NCI-H446 (cell line): ENCODE measurements around the gene LMO7.
"Not testable (repeated sequence)": the region's sequence is repeated elsewhere in the genome, so short reads cannot be mapped to it uniquely, and the experiment has no call there.

Source experiments
- DNase-seq, 2 experiments: peaks; one replicate each; lab custom pipeline; 2025; lab: John Stamatoyannopoulos, UW

LMO7 gene

DNA sequence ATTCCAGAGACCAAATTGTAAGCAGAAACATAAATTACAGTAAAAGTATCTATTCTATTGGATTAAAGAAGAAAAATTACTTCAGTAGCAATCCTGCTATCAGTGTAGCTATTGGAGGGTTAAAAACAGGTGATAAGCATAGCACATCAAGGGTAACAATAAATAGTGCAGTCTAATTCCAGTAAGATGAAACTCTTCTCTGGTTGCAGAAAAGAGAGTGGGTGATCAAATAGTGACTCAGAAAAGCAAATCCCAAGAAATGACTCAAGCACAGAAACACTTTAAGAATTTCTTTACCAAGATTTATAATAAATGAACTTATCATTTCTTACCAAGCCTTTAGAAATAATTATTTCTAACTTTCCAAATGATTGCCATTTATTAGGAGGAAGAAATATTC lies 135.7 kb downstream of the LMO7 start:
- no peak for DNase-seq

DNA sequence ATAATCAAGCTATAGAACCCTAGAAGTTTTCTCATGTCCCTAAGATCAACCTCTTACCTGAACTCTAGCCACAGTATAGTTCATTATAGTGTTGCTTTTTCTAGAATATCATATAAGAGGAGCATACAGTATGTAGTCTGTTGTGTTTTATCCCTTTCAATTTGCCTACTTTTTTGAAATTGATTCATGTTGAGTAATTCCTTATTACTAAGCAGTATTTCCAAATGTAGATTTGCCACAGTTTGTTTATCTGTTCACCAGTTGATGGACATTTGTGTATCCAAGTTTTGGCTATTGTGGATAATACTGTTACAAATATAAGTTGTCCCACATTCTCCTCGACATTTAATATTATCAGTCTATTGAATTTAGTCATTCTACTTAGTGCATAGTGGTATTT lies 138.0 kb downstream of the LMO7 start:
- no peak for DNase-seq

DNA sequence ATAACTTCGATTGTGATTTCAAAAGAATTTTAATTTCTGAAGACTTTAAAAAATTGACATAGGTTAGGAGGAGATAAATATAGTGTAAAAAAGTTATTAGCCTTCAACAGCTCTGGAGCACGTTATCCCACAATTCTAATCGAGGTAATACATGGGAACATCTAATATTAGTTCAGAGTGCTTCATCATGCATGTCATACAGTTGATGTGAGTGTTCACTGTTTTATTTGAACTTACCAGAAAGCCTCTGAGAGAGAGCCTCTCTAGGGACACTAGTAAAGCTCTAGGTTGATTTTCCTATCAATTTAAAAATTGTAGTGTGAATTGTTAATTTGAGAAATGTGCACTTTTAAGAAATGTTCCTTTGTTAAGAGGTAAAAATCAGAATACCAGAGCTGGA lies 140.4 kb downstream of the LMO7 start:
- DNase-seq: no peak

DNA sequence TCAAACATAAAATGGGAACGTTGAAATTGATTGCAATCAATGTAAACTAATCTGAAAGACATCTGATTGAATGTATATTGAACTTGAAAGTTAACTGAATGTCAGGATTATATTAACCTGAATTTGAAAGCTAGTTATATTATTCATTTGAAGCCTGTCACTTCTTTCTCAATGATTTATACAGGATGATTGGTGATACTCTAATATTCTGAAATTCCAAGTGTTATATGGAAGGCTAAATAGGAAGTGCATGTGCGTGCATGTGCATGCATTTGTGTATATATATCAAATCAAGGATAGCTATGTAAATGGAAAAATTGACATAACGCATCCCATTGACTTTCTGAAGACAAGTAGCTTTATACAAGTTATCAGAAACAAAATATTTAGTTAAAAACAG lies 143.3 kb downstream of the LMO7 start:
- DNase-seq: no peak

DNA sequence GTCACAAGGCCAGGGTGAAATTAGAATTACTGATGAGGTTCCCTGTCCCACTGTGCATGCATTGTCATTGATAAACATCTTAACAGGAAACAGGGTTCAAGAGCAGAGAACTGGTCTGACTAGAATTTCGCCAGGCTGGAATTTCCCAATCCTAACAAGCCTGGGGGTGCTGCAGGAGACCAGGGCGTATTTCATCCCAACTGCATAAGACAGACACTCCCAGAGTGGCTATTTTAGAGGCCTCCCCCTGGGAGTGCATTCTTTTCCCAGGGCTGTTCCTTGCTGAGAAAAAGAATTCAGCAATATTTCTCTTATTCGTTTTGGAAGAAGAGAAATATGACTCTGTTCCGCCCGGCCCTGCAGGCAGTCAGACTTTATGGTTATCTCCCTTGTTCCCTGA lies 144.0 kb downstream of the LMO7 start:
- not testable (repeated sequence) for DNase-seq

DNA sequence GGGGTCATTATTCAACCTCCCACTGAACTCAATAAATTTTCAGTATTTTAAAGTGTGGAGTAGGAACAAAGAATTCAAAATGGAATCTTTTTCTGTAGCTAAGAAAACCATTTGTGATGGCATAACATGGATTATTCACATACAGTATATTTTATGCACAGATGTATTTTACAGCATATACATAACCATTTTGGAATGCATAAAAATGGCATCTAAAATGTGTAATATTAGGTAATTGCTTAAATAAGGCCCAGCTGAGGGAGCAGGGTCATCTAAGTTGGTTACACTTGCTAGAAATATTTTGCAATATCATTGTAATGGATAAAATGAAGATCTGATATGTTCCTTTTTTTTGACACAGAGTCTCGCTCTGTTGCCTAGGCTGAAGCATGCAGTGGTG lies 146.9 kb downstream of the LMO7 start:
- DNase-seq: no peak

DNA sequence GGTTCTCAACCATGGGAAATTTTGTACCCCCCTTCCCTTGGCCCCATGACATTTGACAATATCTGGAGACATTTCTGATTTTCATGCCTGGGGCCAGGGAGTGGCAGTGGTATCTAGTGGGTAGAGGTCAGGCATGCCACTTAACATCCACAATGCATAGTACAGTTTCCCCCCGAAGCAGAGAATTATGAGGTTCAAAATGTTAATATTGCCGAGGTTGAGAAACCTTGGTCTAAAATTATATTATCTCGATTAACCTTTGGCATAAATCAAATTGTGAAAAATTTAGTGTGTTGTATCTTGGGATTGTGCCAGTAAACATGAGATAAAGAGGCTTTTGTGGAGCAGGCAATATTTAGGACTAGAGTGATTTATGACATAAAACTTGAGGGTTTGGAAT lies 147.9 kb downstream of the LMO7 start:
- no peak for DNase-seq

DNA sequence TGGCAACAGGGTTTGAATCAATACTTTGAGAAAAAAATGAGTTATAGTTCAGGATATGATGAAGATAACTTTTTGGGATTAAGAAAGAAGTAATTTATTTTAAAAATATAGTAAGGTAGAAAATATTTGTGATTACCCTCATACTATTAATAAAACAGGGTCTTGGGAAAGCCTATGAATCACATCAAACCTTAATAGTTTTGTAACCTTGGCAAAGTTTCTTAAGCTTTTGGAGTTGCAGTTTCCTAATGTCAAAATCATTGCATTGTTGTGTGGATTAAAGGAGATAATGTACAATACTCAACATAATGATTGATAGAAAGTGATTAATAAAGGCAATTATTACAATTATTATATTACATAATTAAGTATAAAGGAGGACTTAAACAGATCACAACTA lies 149.0 kb downstream of the LMO7 start:
- DNase-seq: no peak

DNA sequence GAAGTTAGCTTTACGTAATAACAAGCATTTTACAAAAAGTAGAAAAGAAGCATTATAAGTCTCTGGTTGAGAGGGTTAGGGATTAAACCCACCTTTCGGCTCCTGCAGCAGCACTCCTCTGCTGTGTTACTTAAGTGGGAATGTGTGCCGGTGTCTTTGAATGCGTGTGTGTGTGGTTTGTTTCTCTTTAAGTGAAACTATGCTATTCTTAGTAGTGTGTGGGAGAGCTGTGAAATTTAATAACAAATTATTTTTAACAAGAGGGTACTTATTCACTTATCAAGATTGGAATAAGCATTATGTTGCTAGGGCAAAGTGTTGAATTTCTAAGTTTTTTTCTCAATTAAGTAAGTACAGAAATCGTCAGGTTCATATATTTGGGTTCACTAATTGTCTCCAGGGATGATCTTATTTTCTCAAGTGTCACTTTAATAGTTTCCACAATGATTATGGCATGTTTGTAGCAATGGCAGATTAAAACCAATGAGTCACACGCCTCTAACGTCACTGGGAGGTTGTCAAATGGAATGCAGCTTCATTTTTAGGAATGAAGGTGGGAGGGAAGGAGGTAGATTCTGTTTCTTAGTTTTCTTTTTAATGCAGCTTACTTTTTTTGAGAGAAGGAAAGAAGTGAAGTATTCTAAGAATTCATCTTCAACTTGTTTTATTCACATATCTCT lies 151.3 kb downstream of the LMO7 start:
- no peak for DNase-seq

DNA sequence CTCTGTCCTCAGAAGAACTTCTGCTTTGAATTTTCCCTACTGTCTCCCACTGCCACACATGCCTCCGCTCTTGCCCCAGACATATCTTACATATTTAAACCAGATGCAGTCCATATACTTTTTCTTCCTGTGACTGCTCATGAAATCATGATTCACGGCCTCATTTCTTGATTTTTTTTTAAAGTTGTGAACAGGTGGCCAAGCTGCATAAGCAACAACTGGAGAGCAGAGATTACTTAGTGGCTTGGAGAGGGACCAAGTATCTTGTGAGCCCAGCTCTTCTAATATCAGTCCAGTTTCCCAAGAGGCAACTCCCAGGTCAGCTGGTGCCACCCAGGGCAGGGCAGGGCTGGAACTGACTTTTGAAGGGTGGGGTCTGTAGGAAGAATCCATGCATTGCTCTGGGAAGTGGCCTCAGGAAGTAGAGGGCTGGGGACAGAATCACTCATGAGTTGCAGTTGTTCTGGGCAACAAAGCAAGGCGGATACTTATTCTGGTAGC lies 152.4 kb downstream of the LMO7 start:
- peak in 1 of 2 experiments; percentile 8 for DNase-seq

DNA sequence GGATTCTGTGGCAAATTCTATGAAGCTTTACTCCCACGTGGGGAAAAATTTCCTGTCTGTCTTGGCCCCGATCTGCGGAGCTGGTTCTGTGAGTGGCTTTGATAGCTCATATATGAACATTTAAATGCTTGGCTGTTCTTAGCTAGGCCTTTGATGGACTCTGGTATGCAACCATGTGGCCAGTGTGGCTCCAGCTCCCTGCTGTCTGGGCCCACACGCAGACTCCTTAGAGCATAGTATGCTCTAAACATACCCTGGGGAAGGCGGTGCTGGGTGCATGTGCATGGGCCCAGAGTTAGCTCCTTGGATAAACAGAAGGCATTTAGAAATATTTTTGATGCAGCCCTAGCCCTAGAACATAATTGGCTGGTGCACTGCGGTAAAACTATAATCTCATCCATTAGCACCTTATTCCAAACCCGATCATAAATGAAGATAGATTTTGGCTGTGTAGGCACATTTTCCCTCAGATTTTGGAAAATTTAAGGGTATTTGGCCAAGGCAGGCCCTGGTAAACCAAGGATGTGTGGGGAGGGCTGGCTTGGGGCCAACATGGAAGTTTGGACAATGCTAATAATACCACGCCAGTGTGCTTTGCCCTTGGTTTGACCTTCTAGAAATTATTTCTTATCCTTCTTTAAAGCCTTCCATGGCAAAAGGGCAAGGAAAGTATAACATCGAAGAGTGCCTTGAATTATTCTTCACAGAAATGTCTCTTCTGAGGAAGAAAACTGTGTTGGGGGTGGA lies 153.5 kb downstream of the LMO7 start:
- no peak for DNase-seq

DNA sequence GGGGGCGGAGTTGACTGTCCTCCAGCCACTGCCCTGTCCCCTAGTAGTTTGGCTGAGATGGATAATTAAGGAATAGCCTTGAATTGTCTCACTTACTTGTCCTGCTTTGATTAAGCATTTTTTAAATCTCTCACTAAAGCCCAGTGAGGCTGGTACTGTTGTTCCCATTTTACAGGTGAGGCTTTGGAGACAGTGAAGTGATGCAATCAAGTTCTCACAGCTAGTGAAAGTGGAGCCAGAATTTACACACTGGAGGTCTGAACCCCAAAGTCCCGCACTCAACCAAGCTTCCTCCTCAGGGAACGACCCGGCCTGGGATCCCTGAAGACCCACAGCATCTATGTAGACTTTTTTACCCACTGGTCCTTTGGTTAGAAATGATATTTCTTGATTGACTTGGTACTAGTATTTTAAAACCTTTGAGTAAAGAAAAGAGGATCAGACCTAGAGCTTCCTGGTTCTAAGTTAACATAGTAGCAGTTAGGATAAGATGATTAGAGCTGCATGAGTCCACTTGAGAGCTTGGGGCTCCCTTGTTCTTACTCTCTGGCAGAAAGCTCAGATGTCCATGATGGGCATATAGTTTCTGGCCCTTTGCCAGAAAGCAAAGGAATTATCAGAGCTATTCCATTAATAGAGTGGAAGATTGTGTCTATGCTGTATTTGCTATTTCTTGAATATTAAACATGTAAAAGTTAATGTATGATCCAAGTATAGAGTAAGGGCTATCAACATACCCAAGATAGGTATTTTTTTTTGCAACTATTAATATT lies 154.3 kb downstream of the LMO7 start:
- no peak for DNase-seq

DNA sequence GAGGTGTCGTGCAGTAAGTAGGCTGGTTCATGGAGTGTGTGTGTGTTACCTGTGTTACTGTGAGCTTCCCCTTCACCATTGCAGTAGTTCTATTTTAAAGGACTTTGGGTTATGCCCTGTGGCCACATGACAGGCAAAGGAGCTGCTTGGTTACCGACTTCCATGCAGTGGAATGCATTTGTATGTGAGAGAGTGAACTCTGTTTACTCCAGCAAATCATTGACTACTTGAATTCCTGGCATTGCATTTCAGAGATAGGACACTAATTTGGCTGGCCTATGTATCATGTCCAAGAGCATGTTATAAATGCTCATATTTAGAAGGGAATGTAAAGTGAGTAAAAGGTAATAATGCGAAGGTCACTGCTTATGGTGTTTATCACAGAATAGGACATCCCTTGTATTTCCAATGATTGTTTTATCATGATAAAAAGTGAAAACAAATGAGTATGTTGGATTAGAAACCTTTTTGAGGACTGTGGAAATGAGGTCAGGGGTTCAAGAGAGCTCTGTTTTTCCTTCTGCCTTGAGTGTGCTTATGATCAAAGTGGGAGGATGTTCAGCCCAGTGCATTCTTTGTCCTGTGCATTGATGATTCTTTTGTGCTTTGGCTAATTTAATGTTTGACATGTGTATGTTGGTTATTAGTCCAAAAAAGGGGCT lies 156.5 kb downstream of the LMO7 start:
- DNase-seq: no peak

DNA sequence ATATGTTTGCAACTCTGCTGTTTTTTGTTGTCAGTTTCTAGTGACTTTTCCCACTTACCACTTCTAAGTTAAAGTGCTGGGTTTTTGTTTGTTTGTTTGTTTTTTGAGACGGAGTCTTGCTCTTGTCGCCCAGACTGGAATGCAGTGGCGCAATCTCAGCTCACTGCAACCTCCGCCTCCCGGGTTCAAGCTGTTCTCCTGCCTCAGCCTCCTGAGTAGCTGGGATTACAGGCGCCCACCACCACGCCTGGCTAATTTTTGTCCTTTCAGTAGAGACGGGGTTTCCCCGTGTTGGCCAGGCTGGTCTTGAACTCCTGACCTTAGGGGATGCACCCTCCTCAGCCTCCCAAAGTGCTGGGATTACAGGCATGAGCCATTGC lies 157.0 kb downstream of the LMO7 start:
- DNase-seq: not testable (repeated sequence)

DNA sequence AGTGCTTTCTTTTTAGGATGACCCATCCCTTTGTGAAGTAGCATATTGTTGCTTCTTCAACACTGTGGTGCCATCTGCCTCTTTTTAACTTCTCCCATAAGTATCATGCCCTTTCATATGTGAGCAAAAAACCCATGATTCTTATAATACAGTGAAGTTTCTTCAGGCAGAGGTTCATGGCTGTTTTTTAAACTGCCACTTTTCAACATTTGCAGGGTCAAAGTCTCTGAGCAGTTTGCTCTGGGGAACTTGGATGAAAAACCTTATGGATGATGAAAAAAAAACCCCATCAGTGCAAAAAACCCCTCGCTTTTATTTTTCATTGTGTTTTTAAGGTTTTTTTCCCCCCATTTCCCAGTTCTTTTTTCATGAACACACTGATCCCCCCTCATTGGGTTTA lies 158.5 kb downstream of the LMO7 start:
- DNase-seq: no peak

DNA sequence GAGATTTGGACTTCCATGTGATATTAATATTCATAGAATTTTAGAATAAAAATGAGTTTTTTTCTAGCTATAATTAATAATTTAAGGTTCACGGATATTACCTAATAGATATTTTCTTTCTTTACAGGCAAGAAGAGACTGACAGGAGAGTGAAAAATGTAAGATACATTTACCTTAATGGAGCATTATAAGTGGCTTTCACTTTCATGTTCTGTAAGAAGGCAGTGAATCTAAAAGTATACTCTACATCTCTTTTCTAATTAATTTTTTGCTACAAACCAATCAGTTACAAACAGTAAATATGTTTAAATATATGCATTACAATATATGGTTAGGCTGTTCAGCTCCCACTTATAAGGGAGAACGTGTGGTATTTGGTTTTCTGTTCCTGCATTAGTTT lies 159.1 kb downstream of the LMO7 start:
- no peak for DNase-seq

DNA sequence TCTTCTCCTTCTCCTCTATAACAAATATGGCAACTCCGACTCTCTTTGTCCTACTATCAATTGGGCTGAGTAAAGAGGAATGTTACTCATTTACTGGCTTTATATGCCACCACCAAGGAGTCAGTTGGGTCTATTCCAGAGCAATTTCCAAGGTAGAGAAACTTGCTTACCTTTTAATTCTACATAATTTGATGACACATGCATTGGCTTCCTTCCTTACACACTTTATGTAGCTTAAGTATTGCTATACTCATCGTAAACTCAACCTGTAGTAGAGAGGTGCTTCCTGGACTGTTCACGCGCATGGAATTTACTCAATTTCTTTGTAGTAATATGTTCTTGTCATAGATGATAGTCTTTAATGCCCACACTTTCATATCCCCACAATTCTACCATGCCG lies 160.7 kb downstream of the LMO7 start:
- no peak for DNase-seq

DNA sequence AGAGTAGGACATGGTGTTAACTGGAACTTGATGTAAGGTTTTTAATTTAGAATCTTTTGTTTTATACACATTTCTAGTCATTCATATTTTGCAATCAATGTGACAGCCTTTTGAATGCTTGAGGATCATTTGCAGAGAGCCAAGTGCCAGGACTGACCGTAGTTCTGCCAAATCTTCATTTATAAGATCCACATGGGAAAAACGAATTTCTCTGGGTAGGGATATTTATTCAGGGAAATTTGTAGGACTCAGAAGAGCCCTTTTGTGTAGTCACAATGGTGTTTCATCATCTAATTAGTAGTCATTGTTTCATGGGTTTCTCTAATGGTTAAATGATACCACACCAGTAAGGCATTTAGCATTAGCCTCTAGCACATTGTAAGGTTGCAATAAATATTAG lies 161.1 kb downstream of the LMO7 start:
- no peak for DNase-seq

DNA sequence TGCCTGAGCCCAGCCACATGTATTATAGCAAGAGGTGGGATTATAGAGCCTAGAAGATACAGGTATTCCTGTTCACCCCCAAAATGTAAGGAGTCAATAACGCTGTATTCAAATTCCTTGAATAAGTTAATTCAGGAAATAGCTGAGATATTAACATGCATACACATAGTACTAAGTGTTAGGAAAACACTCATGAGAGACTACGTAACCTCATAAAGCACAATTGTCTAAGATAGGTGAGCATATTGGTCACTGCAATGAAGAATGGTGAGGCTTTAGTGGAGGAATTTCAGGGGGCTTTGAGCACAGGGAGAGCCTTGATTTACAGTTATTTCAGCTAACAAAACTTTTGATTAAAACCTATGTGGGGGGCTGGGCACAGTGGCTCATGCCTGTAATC lies 161.6 kb downstream of the LMO7 start:
- no peak for DNase-seq

DNA sequence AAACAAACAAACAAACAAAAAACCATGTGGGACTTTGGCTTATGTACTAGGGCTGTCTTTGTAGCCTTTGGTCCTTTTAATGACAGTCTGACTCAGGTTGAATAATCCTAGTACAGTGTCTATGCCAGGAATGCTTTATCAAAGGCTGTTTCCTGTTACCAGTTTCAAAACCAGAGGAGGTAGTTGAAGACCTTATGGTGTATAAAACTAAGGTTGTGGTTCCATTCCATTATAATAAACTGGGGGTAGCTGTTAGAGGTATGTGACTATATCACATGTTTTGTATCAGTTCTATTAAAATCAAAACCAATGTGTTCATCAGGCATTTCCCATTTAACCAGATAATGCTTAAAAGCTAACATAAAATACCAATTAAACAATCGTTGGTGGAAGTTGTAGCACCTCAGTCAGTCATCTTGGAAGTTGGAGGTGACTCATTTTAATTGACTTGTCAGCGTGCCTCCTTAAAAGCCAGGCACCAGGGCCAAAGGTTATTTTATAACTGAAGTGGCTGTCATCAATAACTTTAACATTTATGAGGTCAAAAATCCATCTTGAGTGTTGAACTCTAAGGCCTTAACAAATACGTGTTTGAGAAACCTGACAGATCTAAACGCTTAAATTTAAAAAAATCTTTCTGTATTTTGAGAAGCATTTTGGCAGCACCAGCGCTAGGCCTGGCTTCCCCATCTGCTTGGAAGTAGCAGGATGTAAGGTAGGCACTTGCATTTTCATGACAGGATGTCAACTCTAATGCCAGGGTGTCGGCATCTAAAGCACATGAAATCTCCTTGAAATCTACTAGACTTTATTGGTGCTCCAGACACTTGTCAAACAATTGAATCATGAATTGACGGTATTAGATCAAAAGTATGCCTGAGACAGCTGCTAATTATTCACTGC lies 162.5 kb downstream of the LMO7 start:
- DNase-seq: no peak

DNA sequence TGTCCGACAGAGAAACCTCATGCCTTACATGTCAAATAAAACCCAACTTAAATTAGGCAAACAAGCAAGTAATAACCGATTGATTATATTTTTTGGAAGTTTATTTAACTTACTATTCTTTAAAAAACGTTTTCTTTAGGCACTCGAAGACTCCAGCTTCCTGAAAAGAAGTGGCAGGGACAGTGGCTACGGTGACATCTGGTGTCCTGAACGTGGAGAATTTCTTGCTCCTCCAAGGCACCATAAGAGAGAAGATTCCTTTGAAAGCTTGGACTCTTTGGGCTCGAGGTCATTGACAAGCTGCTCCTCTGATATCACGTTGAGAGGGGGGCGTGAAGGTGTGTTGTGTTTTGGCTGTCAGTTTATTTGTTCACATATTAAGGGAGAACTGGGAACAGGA lies 164.4 kb downstream of the LMO7 start:
- no peak for DNase-seq
